ENCODE results near the gene SAMD1. TPM values are rescaled to one million over a fixed set of nuclear protein-coding genes. Genes with fewer than 3 reads are reported as not detected.

The SAMD1 gene
- total RNA-seq, 2 donors from 2014 or later: 25.4 to 48.2 TPM

DNA sequence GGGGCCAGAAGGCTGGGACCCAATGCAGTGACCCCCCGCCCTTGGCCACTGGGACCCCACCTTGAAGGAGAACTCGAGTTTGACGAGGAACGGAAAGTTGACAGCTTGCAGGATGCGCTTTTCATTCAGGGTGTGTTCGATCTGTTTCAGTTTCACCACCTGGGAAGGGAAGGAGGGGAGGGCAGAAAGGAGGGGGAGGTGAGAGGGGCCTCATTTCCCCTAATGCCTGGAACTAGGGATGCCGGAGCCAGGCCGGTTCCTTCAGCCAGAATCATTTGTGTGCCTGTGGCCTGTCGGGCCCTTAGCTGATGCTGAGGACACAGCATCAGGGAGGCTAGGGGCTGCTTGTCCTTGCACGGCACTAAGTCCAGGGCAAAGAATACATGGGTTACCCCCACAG lies 12.2 kb upstream of the SAMD1 start:
- Histone ChIP-seq H3K4me3 (no peak overlapping the region), H3K27ac (no peak overlapping the region), H3K9me3 (no peaks in the 10 kb centered on the region), H3K36me3 (peaks cover 0 to 13% of the 10 kb centered on the region in 2 donors), H3K27me3 (replicated peaks; ENCODE audit: insufficient read depth) (no peaks in the 10 kb centered on the region), H3K4me1 (replicated peaks) (no peaks in the 10 kb centered on the region)
- intact Hi-C loops (cut with DNase I): no loop called here
- 90% methylated on average over 10 of the region's 10 CpGs for WGBS
- TF ChIP-seq POLR2A (IDR thresholded peaks at IDR 0.05) (no peak), POLR2AphosphoS5 (IDR thresholded peaks at IDR 0.05) (no peak)
- TF ChIP-seq, protein P1, sequence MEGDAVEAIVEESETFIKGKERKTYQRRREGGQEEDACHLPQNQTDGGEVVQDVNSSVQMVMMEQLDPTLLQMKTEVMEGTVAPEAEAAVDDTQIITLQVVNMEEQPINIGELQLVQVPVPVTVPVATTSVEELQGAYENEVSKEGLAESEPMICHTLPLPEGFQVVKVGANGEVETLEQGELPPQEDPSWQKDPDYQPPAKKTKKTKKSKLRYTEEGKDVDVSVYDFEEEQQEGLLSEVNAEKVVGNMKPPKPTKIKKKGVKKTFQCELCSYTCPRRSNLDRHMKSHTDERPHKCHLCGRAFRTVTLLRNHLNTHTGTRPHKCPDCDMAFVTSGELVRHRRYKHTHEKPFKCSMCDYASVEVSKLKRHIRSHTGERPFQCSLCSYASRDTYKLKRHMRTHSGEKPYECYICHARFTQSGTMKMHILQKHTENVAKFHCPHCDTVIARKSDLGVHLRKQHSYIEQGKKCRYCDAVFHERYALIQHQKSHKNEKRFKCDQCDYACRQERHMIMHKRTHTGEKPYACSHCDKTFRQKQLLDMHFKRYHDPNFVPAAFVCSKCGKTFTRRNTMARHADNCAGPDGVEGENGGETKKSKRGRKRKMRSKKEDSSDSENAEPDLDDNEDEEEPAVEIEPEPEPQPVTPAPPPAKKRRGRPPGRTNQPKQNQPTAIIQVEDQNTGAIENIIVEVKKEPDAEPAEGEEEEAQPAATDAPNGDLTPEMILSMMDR (IDR thresholded peaks at IDR 0.05): no peak
- DNase-seq (ENCODE audit: low spot score): no peak

DNA sequence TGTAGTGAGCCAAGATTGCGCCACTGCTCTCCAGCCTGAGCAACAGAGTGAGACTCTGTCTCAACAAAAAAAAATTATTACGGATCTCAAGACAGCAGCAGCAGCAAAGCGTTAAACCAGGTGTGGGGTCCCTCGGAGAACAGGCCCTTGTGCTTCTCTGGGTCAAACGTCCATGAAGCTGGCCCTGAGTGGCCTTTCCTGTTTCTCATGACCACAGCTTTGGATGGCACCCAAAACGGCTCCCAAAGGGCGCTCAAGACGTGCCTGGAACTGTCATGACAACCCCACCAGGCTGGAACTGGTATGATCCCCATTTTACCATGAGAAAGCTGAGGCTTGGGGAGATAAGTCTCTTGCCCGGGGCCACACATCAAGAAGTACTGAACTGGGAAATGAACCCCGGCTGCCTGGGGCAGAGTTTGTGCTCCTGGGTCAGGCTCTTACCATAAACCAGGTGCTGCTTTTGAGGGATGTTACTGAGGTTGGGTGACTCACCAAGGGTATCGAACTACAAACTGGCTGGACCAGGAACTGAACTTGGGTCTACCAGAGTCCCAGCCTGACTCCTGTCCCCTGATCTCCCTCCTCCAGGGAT lies 11.6 kb upstream of the SAMD1 start:
- no peak overlapping the region for H3K27ac ChIP-seq

DNA sequence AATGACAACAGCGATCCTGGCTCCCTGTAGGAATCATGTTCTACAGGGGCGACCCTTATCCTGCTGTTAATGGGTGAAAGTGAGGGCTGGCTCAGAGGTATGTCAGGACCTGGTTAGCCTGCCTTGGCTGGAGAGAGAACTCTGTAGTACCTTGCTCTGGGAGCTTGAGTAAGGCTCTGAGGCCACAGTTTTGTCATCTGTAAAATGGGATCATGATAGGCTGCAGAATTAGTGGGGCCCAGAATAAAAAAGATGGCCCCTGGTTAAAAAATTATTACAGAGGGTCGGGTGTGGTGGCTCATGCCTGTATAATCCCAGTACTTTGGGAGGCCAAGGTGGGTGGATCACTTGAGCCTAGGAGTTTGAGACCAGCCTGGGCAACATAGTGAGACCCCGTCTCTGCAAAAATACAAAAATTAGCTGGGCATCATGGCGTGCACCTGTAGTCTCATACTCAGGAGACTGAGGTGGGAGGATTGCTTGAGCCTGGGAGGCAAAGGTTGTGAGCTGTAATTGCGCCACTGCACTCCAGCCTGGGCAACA lies 10.5 kb upstream of the SAMD1 start:
- no peak overlapping the region for H3K27ac ChIP-seq
- H3K36me3 ChIP-seq: peaks cover 0 to 16% of the 10 kb centered on the region in 2 donors
- H3K9me3 ChIP-seq: no peaks in the 10 kb centered on the region
- 96% methylated on average over 6 of the region's 6 CpGs for WGBS
- H3K4me1 ChIP-seq (replicated peaks): no peaks in the 10 kb centered on the region
- H3K27me3 ChIP-seq (replicated peaks; ENCODE audit: insufficient read depth): no peaks in the 10 kb centered on the region
- intact Hi-C loops (cut with DNase I): no loop called here
- DNase-seq (ENCODE audit: low spot score): no peak
- TF ChIP-seq POLR2AphosphoS5 (IDR thresholded peaks at IDR 0.05): no peak
- TF ChIP-seq, protein P1 (IDR thresholded peaks at IDR 0.05): no peak
- no peak overlapping the region for H3K4me3 ChIP-seq

More for the DNA sequence above, 11.6 kb upstream of the SAMD1 start:
- 69% methylated on average over 11 of the region's 11 CpGs for WGBS
- no peak for DNase-seq (ENCODE audit: low spot score)
- intact Hi-C loops (cut with DNase I): no loop called here
- Histone ChIP-seq H3K9me3 (no peaks in the 10 kb centered on the region), H3K27me3 (replicated peaks; ENCODE audit: insufficient read depth) (no peaks in the 10 kb centered on the region), H3K4me1 (replicated peaks) (no peaks in the 10 kb centered on the region), H3K36me3 (peaks cover 0 to 16% of the 10 kb centered on the region in 2 donors), H3K4me3 (no peak overlapping the region)
- TF ChIP-seq POLR2A (IDR thresholded peaks at IDR 0.05): no peak
- TF ChIP-seq, protein P1 (IDR thresholded peaks at IDR 0.05): no peak
- no peak for TF ChIP-seq POLR2AphosphoS5 (IDR thresholded peaks at IDR 0.05)

DNA sequence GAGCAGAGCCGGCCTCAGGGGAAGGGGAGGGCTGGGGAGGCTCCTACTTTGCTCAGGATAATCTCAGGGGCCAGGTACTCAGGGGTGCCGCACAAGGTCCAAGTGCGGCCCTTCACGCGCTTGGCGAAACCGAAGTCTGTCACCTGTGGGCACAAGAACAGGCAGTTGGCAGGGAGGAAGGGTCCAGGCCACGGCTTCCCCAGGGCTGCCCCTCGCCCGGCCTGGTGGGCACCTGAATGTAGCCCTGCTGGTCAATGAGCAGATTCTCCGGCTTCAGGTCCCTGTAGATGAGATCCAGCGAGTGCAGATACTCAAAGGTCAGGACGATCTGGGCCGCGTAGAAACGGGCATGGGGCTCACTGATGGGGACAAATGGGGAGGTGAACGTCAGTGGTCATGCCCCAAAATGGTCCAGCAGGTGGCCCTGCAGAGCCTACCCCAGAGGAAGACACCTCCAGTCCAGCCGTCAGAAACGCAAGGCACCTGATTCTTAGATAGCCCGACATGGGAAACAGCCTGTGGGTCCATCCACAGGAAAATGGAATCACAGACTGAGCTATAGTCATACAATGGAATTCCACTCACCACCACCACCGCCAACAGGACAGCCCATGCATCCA lies 7.1 kb upstream of the SAMD1 start:
- Histone ChIP-seq H3K4me3 (no peak overlapping the region), H3K9me3 (no peaks in the 10 kb centered on the region), H3K27ac (no peak overlapping the region), H3K36me3 (peaks cover 0 to 11% of the 10 kb centered on the region in 2 donors), H3K4me1 (replicated peaks) (no peaks in the 10 kb centered on the region), H3K27me3 (replicated peaks; ENCODE audit: insufficient read depth) (no peaks in the 10 kb centered on the region)
- DNase-seq (ENCODE audit: low spot score): no peak
- TF ChIP-seq POLR2A (IDR thresholded peaks at IDR 0.05): no peak
- TF ChIP-seq, protein P1 (IDR thresholded peaks at IDR 0.05): peak in 1 of 4 experiments; percentile 13
- intact Hi-C loops (cut with DNase I): no loop called here
- 77% methylated on average over 20 of the region's 21 CpGs for WGBS

All from prostate gland (tissue), 2 donors.